ENCODE results near the gene RNASE7.

RNASE7 gene

DNA sequence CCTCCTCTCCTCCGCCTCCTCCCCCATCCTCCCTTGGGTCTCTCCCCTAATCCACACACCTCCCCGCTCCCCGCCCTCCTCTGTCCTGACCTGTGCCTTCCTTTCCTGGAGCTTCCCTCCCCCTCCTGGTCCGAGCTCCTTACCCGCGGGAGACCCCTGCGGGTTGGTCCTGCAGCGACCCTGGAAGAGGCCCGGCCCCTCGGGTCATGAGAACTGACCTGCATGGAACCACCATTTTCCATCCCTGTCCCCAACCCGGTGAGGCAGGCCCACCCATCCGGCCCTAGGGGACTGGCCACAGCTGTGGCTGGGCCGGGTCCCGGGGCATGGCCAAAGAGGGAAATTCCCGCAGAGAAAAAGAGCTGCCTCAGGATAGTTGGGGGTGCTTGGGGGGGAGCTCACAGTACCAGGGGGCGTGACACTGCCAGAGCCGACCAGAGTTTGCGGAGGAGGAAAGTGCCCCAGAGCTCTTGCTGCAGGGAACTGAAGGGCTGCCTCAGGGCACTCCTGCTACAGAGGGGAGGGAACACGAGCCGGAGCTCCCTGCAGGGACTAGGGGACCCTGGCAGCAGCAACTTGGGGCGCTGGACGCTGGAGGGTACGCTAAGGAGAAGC lies 28.6 kb downstream of the RNASE7 start:
- peak overlapping the region; percentile 79 for H3K4me3 ChIP-seq (ENCODE audit: low read depth, low read length)
- CTCF ChIA-PET: interaction anchor here (0.6 to 4.3 kb wide), 14 partner anchors 13 to 396 kb away, joined by 3 to 64 read pairs (median 8); partner anchors contain the start of genes RNASE8 and TMEM253
- peaks cover 0 to 28% of the 10 kb centered on the region in 2 experiments; a peak in 1 of 3 replicates for H3K36me3 ChIP-seq (ENCODE audit: control insufficient read depth in 2 of 2, insufficient read depth in 1 of 2, low read length in 2 of 2)
- peak overlapping the region; percentile 86 for H3K27ac ChIP-seq (ENCODE audit: extremely low read depth, low read depth, low read length)
- POLR2A ChIA-PET: interaction anchor here (0.7 to 3.7 kb wide), 18 partner anchors 7 to 241 kb away, joined by 3 to 71 read pairs (median 4); partner anchors contain the start of genes NDRG2, RNASE8, SLC39A2 and ZNF219
- H3K9me3 ChIP-seq (ENCODE audit: control insufficient read depth, insufficient read depth, low read depth, low read length): no peaks in the 10 kb centered on the region
- peaks cover 16% of the 10 kb centered on the region for H3K4me1 ChIP-seq (ENCODE audit: control insufficient read depth, insufficient read depth, low read length)
- TF ChIP-seq ZNF335 (tag by site-specific recombination; conservative IDR thresholded peaks at IDR 0.05): peak; percentile 19
- TF ChIP-seq ZNF610 (tag by site-specific recombination; IDR thresholded peaks at IDR 0.05; ENCODE audit: borderline replicate concordance): no peak
- TF ChIP-seq GLIS2 (tag by site-specific recombination; IDR thresholded peaks at IDR 0.05): peak; percentile 50
- TF ChIP-seq WT1 (tag by site-specific recombination; IDR thresholded peaks at IDR 0.05): peak; percentile 91
- TF ChIP-seq SP2 (tag by site-specific recombination; IDR thresholded peaks at IDR 0.05): peak; percentile 68
- TF ChIP-seq ZNF341 (tag by site-specific recombination; IDR thresholded peaks at IDR 0.05; ENCODE audit: low read depth): peak; percentile 70
- no peak for TF ChIP-seq ZNF555 (tag by site-specific recombination; conservative IDR thresholded peaks at IDR 0.05)
- no peak for TF ChIP-seq HOXC10 (CRISPR knock-in tag; IDR thresholded peaks at IDR 0.05)
- TF ChIP-seq, protein P1, sequence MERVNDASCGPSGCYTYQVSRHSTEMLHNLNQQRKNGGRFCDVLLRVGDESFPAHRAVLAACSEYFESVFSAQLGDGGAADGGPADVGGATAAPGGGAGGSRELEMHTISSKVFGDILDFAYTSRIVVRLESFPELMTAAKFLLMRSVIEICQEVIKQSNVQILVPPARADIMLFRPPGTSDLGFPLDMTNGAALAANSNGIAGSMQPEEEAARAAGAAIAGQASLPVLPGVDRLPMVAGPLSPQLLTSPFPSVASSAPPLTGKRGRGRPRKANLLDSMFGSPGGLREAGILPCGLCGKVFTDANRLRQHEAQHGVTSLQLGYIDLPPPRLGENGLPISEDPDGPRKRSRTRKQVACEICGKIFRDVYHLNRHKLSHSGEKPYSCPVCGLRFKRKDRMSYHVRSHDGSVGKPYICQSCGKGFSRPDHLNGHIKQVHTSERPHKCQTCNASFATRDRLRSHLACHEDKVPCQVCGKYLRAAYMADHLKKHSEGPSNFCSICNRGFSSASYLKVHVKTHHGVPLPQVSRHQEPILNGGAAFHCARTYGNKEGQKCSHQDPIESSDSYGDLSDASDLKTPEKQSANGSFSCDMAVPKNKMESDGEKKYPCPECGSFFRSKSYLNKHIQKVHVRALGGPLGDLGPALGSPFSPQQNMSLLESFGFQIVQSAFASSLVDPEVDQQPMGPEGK (tag by site-specific recombination; IDR thresholded peaks at IDR 0.05): peak; percentile 77
- peak; percentile 64 for TF ChIP-seq SP3 (tag by site-specific recombination; IDR thresholded peaks at IDR 0.05)
- TF ChIP-seq IKZF3 (tag by site-specific recombination; IDR thresholded peaks at IDR 0.05): no peak
- TF ChIP-seq, protein P2, sequence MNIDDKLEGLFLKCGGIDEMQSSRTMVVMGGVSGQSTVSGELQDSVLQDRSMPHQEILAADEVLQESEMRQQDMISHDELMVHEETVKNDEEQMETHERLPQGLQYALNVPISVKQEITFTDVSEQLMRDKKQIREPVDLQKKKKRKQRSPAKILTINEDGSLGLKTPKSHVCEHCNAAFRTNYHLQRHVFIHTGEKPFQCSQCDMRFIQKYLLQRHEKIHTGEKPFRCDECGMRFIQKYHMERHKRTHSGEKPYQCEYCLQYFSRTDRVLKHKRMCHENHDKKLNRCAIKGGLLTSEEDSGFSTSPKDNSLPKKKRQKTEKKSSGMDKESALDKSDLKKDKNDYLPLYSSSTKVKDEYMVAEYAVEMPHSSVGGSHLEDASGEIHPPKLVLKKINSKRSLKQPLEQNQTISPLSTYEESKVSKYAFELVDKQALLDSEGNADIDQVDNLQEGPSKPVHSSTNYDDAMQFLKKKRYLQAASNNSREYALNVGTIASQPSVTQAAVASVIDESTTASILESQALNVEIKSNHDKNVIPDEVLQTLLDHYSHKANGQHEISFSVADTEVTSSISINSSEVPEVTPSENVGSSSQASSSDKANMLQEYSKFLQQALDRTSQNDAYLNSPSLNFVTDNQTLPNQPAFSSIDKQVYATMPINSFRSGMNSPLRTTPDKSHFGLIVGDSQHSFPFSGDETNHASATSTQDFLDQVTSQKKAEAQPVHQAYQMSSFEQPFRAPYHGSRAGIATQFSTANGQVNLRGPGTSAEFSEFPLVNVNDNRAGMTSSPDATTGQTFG (tag by site-specific recombination; IDR thresholded peaks at IDR 0.05; ENCODE audit: borderline replicate concordance): no peak
- TF ChIP-seq, protein P3, sequence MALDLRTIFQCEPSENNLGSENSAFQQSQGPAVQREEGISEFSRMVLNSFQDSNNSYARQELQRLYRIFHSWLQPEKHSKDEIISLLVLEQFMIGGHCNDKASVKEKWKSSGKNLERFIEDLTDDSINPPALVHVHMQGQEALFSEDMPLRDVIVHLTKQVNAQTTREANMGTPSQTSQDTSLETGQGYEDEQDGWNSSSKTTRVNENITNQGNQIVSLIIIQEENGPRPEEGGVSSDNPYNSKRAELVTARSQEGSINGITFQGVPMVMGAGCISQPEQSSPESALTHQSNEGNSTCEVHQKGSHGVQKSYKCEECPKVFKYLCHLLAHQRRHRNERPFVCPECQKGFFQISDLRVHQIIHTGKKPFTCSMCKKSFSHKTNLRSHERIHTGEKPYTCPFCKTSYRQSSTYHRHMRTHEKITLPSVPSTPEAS (tag by site-specific recombination; IDR thresholded peaks at IDR 0.05): peak; percentile 27; the same call in 1 of the 2 replicates
- TF ChIP-seq EGR2 (tag by site-specific recombination; IDR thresholded peaks at IDR 0.05; ENCODE audit: low read depth): peak; percentile 64; the same call in 1 of the 2 replicates
- TF ChIP-seq, protein P4, sequence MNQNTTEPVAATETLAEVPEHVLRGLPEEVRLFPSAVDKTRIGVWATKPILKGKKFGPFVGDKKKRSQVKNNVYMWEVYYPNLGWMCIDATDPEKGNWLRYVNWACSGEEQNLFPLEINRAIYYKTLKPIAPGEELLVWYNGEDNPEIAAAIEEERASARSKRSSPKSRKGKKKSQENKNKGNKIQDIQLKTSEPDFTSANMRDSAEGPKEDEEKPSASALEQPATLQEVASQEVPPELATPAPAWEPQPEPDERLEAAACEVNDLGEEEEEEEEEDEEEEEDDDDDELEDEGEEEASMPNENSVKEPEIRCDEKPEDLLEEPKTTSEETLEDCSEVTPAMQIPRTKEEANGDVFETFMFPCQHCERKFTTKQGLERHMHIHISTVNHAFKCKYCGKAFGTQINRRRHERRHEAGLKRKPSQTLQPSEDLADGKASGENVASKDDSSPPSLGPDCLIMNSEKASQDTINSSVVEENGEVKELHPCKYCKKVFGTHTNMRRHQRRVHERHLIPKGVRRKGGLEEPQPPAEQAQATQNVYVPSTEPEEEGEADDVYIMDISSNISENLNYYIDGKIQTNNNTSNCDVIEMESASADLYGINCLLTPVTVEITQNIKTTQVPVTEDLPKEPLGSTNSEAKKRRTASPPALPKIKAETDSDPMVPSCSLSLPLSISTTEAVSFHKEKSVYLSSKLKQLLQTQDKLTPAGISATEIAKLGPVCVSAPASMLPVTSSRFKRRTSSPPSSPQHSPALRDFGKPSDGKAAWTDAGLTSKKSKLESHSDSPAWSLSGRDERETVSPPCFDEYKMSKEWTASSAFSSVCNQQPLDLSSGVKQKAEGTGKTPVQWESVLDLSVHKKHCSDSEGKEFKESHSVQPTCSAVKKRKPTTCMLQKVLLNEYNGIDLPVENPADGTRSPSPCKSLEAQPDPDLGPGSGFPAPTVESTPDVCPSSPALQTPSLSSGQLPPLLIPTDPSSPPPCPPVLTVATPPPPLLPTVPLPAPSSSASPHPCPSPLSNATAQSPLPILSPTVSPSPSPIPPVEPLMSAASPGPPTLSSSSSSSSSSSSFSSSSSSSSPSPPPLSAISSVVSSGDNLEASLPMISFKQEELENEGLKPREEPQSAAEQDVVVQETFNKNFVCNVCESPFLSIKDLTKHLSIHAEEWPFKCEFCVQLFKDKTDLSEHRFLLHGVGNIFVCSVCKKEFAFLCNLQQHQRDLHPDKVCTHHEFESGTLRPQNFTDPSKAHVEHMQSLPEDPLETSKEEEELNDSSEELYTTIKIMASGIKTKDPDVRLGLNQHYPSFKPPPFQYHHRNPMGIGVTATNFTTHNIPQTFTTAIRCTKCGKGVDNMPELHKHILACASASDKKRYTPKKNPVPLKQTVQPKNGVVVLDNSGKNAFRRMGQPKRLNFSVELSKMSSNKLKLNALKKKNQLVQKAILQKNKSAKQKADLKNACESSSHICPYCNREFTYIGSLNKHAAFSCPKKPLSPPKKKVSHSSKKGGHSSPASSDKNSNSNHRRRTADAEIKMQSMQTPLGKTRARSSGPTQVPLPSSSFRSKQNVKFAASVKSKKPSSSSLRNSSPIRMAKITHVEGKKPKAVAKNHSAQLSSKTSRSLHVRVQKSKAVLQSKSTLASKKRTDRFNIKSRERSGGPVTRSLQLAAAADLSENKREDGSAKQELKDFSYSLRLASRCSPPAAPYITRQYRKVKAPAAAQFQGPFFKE (tag by site-specific recombination; IDR thresholded peaks at IDR 0.05; ENCODE audit: borderline replicate concordance): peak; percentile 43; the same call in 1 of the 2 replicates
- TF ChIP-seq ZNF600 (tag by site-specific recombination; IDR thresholded peaks at IDR 0.05): no peak; the same call in 1 of the 2 replicates
- TF ChIP-seq GLIS1 (tag by site-specific recombination; IDR thresholded peaks at IDR 0.05): peak; percentile 43
- peak; percentile 52 for TF ChIP-seq ZBTB48 (tag by site-specific recombination; IDR thresholded peaks at IDR 0.05)
- TF ChIP-seq KLF8 (tag by site-specific recombination; IDR thresholded peaks at IDR 0.05): peak; percentile 64; the same call in 1 of the 2 replicates
- TF ChIP-seq ZFP37 (tag by site-specific recombination; IDR thresholded peaks at IDR 0.05): no peak
- TF ChIP-seq GLI2 (tag by site-specific recombination; IDR thresholded peaks at IDR 0.05; ENCODE audit: borderline replicate concordance, low read depth): no peak
- TF ChIP-seq ZIC2 (tag by site-specific recombination; IDR thresholded peaks at IDR 0.05): peak; percentile 53
- no peak for TF ChIP-seq ZNF626 (tag by site-specific recombination; IDR thresholded peaks at IDR 0.05)
- TF ChIP-seq, protein P5, sequence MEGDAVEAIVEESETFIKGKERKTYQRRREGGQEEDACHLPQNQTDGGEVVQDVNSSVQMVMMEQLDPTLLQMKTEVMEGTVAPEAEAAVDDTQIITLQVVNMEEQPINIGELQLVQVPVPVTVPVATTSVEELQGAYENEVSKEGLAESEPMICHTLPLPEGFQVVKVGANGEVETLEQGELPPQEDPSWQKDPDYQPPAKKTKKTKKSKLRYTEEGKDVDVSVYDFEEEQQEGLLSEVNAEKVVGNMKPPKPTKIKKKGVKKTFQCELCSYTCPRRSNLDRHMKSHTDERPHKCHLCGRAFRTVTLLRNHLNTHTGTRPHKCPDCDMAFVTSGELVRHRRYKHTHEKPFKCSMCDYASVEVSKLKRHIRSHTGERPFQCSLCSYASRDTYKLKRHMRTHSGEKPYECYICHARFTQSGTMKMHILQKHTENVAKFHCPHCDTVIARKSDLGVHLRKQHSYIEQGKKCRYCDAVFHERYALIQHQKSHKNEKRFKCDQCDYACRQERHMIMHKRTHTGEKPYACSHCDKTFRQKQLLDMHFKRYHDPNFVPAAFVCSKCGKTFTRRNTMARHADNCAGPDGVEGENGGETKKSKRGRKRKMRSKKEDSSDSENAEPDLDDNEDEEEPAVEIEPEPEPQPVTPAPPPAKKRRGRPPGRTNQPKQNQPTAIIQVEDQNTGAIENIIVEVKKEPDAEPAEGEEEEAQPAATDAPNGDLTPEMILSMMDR (tag by site-specific recombination; IDR thresholded peaks at IDR 0.05): peak; percentile 57

Data from HEK293 (cell line).